GM19395 (cell line): ENCODE measurements around the gene TNFRSF8.
"Not testable (repeated sequence)": the region's sequence is repeated elsewhere in the genome, so short reads cannot be mapped to it uniquely, and the experiment has no call there.

Experiments
- ATAC-seq: cut with Tn5 transposase; IDR thresholded peaks from one replicate; pipeline ENCODE4 v1.9.1; 2021; ENCODE audit warnings: mild to moderate bottlenecking, moderate library complexity; ENCODE audit not compliant: unreplicated experiment

TNFRSF8 gene

GRCh38 chr1:12063141-12064072 lies at the start of gene TNFRSF8:
Gene TNFRSF8, plus strand, starts transcription at chr1:12063303. Its CDS starts 296 bp downstream, at chr1:12063599.
- ATAC-seq, result no peak

GRCh38 chr1:12014141-12014991 lies 48.7 kb upstream of the TNFRSF8 start:
- no peak for ATAC-seq

DNA sequence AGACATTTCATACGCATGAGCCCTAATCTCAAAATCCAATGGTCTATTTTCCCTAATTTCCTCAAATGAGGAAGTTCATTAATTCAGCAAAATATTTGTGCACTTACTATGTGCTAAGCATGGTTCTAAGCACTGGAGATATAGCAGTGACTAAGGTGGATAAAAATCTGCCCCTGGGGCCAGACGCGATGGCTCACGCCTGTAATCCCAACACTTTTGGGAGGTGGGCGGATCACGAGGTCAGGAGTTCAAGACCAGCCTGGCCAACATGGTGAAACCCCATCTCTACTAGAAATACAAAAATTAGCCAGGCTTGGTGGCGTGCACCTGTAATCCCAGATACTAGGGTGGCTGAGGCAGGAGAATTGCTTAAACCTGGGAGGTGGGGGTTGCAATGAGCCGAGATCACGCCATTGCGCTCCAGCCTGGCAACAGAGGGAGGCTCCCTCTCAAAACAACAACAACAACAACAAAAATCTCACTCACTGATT lies 48.1 kb upstream of the TNFRSF8 start:
- ATAC-seq, result no peak

GRCh38 chr1:12015499-12015898 lies 47.6 kb upstream of the TNFRSF8 start:
- no peak for ATAC-seq

GRCh38 chr1:12016182-12016581 lies 46.9 kb upstream of the TNFRSF8 start:
- ATAC-seq, result no peak

DNA sequence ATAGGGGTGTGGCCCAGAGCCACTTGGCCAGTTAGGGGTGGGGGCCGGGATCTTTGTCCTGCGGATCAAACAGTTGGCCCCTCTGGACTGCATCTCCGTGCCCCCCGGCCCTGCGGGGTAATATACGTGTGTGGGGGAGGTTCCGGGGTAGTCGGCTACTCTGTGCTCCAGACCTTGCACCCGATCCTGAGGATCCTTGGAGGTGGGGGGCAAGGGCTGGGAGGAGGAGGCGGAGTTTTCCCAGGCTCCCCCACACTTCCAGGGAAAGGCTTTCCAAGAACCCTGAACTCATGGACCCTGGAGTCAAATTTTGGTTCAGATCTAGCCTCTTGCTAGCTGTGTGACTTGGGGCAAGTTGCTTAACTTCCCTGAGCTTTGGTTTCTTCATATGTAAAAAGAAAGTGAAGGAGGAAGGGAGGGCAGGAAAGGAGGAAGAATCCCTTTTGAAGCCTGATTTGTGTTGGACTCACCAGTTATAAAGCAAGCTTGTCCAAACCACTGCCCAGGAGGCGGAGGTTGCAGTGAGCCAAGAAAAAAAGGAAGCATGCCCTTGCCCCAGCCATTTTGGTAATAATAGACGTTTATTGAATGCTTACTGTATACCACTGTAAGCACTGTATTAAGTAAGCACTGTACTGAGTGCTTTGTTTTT lies 43.1 kb upstream of the TNFRSF8 start:
- ATAC-seq, result no peak

- no peak for ATAC-seq
These were observed 41.5 kb upstream of the TNFRSF8 start for GRCh38 chr1:12021616-12022015.

DNA sequence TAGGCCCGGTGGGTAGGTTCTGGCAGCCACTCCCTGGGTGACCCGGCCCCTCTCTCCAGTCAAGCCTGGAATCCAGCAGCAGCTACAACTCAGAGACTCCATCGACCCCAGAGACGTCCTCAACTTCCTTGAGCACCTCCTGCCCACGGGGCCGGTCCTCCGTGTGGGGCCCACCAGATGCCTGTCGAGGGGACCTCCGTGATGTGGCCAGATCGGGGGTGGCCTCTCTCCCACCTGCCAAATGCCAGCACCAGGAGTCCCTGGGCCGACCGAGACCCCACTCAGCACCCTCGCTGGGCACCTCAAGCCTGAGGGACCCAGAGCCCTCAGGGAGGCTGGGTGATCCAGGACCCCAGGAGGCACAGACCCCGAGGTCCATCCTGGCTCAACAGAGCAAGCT lies 41.1 kb upstream of the TNFRSF8 start:
- ATAC-seq, result no peak

DNA sequence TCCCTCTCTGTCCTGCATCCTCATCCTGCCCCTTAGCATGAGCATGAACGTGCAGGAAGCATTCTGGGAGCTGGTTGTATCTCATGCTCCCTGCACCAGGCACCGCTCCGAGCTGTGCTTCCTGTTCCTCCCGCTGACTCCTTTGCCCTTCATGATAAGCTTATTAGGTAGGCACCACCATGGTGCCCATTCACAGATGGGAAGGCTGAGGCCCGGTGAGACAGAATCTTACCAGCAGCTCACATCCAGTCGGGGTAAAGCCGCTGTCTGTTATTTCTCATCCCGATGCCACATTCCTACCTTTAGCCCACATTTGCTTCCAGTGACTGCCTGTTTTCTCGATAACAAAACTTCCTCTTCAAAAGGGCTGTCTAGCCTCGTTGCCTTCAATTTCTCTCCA lies 36.5 kb upstream of the TNFRSF8 start:
- no peak for ATAC-seq

DNA sequence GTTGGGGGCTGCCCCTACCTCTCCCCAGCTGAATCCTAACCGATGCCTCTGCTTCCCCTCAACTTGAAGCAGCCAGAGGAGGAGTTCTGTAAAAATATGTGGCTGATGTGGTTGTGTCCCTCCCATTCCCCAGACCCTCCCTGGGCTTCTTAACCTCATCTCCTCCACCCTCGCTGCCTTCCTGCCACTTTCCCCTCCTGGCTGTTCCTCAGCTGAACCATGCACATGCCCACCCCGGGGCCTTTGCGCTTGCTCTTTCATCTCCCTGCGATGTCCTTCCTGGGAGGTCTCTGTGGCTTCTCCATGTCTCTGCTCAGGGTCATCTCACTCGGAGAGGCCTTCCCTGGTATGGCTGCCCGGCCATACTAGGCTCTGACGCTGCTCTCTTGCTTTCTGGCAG lies 34.9 kb upstream of the TNFRSF8 start:
- no peak for ATAC-seq

DNA sequence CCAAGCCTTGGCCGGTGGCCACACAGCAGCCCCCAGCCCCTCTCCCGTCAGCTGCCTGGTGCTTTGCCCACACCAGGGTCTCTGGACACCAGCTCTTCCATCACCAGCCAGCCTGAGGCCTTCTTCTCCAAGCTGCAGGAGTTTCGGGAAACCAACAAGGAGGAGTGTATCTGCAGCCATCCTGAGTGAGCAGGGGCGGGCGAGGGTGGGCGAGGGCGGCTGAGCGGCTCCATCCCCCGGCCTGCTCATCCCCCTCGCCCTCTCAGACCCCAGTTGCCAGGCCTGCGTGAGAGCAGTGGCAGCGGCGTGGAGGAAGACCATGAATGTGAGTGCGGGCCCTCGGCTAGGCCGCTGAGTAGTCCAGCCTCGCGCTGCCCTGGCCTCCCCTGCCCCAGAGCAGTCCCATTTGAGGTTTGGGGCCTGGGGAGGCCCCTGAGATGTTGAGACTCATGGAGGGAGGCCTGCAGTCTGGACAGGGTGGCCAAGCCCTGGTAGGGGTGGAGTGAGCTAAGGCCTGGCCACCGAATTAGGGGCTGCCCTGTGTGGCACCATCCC lies 34.1 kb upstream of the TNFRSF8 start:
- no peak for ATAC-seq

DNA sequence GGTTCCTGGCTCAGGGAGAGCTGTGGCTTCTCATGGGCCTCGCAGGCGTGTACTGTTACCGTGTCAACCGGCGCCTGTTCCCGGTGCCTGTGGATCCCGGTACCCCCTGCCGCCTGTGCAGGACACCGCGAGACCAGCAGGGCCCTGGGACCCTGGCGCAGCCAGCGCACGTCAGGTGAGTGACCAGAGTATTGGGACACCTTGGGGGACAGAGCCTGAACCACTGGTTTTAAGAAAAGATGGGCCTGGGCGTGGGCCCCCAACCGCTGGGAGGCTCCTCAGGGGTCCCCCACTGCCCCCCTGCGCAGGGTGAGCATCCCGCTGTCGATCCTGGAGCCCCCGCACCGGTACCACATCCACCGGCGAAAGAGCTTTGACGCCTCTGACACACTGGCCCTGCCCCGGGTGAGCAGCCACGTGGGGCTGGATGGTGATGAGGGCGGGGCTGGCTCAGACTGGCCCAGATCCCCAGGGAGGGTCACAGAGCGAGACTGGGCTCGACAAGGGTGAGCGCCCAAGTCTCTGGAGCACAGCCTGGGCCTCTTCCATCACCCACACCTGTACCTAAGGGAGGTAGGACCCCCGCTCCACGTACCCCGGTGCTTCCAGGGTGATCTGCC lies 33.3 kb upstream of the TNFRSF8 start:
- ATAC-seq, result no peak

GRCh38 chr1:12031039-12031980 lies 31.8 kb upstream of the TNFRSF8 start:
- no peak for ATAC-seq

- ATAC-seq, result no peak
These were observed 30.9 kb upstream of the TNFRSF8 start for GRCh38 chr1:12032161-12032621.

- not testable (repeated sequence) for ATAC-seq
These were observed 29.7 kb upstream of the TNFRSF8 start for GRCh38 chr1:12033441-12033840.

GRCh38 chr1:12034381-12034801 lies 28.7 kb upstream of the TNFRSF8 start:
- ATAC-seq, result no peak

DNA sequence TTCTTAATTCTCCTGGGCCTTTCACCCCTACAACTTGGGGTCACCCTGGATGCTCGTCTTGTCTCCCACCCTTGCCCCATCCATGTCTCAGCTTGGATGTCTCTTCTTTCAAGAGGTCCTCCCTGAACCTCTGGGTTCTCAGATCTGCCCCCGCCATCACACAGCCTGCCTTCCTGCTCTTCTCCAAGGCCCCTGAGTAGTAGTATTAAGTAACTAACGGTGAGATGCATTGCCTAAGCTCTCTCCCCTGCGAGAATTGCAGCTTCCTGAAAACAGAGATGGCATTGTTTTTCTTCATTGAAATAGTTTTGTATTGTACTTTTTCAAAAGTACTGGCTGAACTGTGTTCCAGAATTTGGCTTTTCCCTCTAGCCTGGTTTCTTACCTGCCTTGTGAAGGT lies 27.8 kb upstream of the TNFRSF8 start:
- ATAC-seq, result no peak

DNA sequence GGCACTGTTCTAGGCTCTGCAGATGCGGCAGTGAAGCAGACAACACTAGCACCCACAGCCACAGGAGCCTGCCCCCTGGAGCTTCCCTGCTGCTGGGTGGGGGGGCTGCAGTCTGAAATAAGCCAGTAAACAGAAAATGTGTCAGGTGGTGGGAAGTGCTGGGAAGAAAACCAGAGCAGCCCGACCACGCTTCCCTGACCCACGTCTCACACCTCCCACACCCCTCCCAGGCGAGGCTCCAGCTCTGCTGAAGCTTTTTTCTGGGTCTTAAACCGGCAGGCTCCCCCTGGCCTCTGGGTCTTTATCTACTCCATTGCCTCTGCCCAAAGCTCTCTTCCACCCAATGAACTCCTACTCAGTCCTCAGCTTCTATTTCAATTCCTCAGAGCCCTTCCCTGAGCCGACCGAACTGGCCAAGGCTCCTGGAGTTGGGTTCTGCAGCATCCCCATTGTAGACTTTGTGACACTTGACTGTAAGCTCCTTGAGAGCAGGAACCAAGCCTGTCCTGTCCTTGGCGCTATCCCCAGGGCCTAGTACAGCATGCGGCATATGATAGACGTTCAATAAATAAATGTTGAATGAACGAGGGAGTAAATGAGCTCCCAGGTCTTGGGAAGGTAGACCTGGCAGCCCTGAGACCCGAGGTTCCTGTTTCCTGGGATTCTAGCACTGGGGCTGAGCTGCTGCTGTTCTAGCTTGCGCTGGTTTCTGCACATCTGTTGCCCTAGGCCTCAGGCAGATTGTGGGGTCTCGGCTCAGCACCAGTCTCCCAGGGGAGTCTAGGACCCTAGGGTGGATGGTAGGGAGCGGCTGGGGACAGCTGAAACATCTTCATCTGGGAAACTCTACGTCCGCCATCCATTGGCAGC lies 25.4 kb upstream of the TNFRSF8 start:
- no peak for ATAC-seq
